HCT116 (cell line): ENCODE data around the gene TRPC1. TPM values are rescaled to one million over a fixed set of nuclear protein-coding genes. Genes with fewer than 3 reads are reported as not detected.

Source experiments
- ATAC-seq: fragments of 200-7000 bp; cut with Tn5 transposase; 2 replicates; pipeline ENCODE4 v1.9.1; 2020; ENCODE audit warnings: mild to moderate bottlenecking, moderate library complexity
- BruUV-seq: library from RNA; stranded (reverse); fragments of 400-500 nt; replicated peaks from 2 replicates; lab custom pipeline; 2021; lab: Mats Ljungman, UMichigan
- CTCF ChIA-PET: fragments of 300-600 bp; sonication (Branson Sonifier 250); formaldehyde crosslinking; loops from one replicate; lab custom pipeline; 2021; ENCODE audit warnings: antibody characterized with exemption; lab: Charles Lee
- POLR2A ChIA-PET: fragments of 300-600, 350-600 bp; sonication (Branson Sonifier 250); formaldehyde crosslinking; loops from one replicate; lab custom pipeline; 2021; ENCODE audit warnings: antibody characterized with exemption; lab: Charles Lee
- RAD21 ChIA-PET, 2 experiments: fragments of 300-600 bp; sonication (Branson Sonifier 250); formaldehyde crosslinking; loops; one replicate each; lab custom pipeline; 2023; ENCODE audit warnings: low total read pairs in 2 of 2; ENCODE audit not compliant: uncharacterized antibody in 2 of 2, unreplicated experiment in 2 of 2, low non-redundant PET in 1 of 2; lab: Charles Lee
- DNase-seq: peaks from one replicate; pipeline ENCODE4 v3.0.0-alpha.2; 2010; ENCODE audit warnings: low read depth, low spot score
- H2AFZ ChIP-seq: fragments of 200-600 bp; shearing (Covaris generic), sonication (generic); 2 replicates; pipeline ENCODE4 v1.6.1; 2017; ENCODE audit warnings: low read depth, mixed run types, mixed read lengths, antibody characterized with exemption, low read length; ENCODE audit not compliant: poor library complexity, severe bottlenecking
- H3K27ac ChIP-seq: 2 replicates; pipeline ENCODE4 v1.5.1; 2012; ENCODE audit warnings: low read depth, low read length
- H3K27me3 ChIP-seq: fragments of 200-600 bp; sonication (generic); 2 replicates; pipeline ENCODE4 v1.6.1; 2016; ENCODE audit warnings: mixed run types, low read length, mixed read lengths; ENCODE audit not compliant: insufficient read depth
- H3K36me3 ChIP-seq, 2 experiments: fragments of 200-500 bp in 1 of 2; fragments of 200-600 bp in 1 of 2; sonication (Bioruptor generic) in 1 of 2; sonication (generic) in 1 of 2; 2 replicates each; pipeline versions ENCODE4 v1.5.1 to v1.6.1; 2014 to 2016; ENCODE audit warnings: low read length in 2 of 2, inconsistent platforms in 1 of 2, mixed read lengths in 1 of 2, mixed run types in 1 of 2; ENCODE audit not compliant: insufficient read depth in 2 of 2, control insufficient read depth in 1 of 2
- H3K4me1 ChIP-seq, 2 experiments: fragments of 200-600 bp in 1 of 2; sonication (generic) in 1 of 2; 2 replicates each; pipeline versions ENCODE4 v1.5.1 to v1.6.1; 2012 to 2017; ENCODE audit warnings: low read length in 2 of 2, inconsistent platforms in 1 of 2, mild to moderate bottlenecking in 1 of 2, mixed read lengths in 1 of 2, mixed run types in 1 of 2, moderate library complexity in 1 of 2; ENCODE audit not compliant: insufficient read depth in 2 of 2, control insufficient read depth in 1 of 2
- H3K4me2 ChIP-seq: fragments of 200-600 bp; sonication (generic); 2 replicates; pipeline ENCODE4 v1.6.1; 2017; ENCODE audit warnings: mixed run types, low read length, mixed read lengths
- H3K4me3 ChIP-seq, 2 experiments: fragments of 200-600 bp in 1 of 2; sonication (generic) in 1 of 2; replicated peaks in 1 of 2; 2 replicates each; pipeline ENCODE4 v1.5.1; 2011 to 2016; ENCODE audit warnings: low read length in 2 of 2, control low read depth in 1 of 2, low read depth in 1 of 2, mild to moderate bottlenecking in 1 of 2, mixed read lengths in 1 of 2, mixed run types in 1 of 2
- H3K79me2 ChIP-seq: fragments of 200-600 bp; sonication (generic); 2 replicates; pipeline ENCODE4 v1.6.1; 2017; ENCODE audit warnings: mild to moderate bottlenecking, mixed run types, low read length, moderate library complexity, mixed read lengths; ENCODE audit not compliant: insufficient read depth
- H3K9ac ChIP-seq: fragments of 200-600 bp; sonication (generic); 2 replicates; pipeline ENCODE4 v1.6.1; 2016; ENCODE audit warnings: low read length, mixed read lengths
- H3K9me2 ChIP-seq: fragments of 200-600 bp; sonication (generic), shearing (Covaris generic); 2 replicates; pipeline ENCODE4 v1.6.1; 2017; ENCODE audit warnings: mixed run types, mild to moderate bottlenecking, moderate library complexity; ENCODE audit not compliant: insufficient read depth
- H3K9me3 ChIP-seq, 2 experiments: fragments of 200-500 bp in 1 of 2; fragments of 200-600 bp in 1 of 2; sonication (Bioruptor generic) in 1 of 2; sonication (generic) in 1 of 2; 2 replicates each; pipeline ENCODE4 v1.6.1; 2014 to 2017; ENCODE audit warnings: low read length in 2 of 2, mixed read lengths in 2 of 2, inconsistent platforms in 1 of 2, low read depth in 1 of 2, mild to moderate bottlenecking in 1 of 2, mixed run types in 1 of 2, moderate library complexity in 1 of 2; ENCODE audit not compliant: control insufficient read depth in 1 of 2, insufficient read depth in 1 of 2
- H4K20me1 ChIP-seq: fragments of 200-600 bp; sonication (generic), shearing (Covaris generic); 2 replicates; pipeline ENCODE4 v1.6.1; 2017; ENCODE audit warnings: mixed run types, mild to moderate bottlenecking, moderate library complexity; ENCODE audit not compliant: insufficient read depth
- POLR2AphosphoS5 ChIP-seq: IDR thresholded peaks from 2 replicates; pipeline ENCODE4 v1.6.1; 2011; ENCODE audit warnings: mild to moderate bottlenecking, low read depth, low read length, moderate library complexity
- RAD21 ChIP-seq: IDR thresholded peaks from 2 replicates; pipeline ENCODE4 v1.6.1; 2012; ENCODE audit warnings: low read depth, mild to moderate bottlenecking
- intact Hi-C: fragments of 100-400 bp; cut with micrococcal nuclease; formaldehyde crosslinking; loops from 2 replicates; pipeline ENCODE4 v1.10.0; 2022
- total RNA-seq: library from RNA; stranded (reverse); gene quantifications from one replicate; pipeline ENCODE4 v1.2.1, GENCODE V29; 2021; ENCODE audit not compliant: unreplicated experiment
- TF ChIP-seq, protein P1 (sequence below), 3 experiments: fragments of 200-600 bp in 1 of 3; sonication (generic) in 1 of 3; IDR thresholded peaks in 2 of 3; conservative IDR thresholded peaks in 1 of 3; 2 replicates each; pipeline ENCODE4 v1.5.1; 2012 to 2017; ENCODE audit warnings: low read depth in 2 of 3, low read length in 2 of 3, antibody characterized with exemption in 1 of 3, borderline replicate concordance in 1 of 3, control low read depth in 1 of 3, mild to moderate bottlenecking in 1 of 3, mixed read lengths in 1 of 3, mixed run types in 1 of 3, moderate library complexity in 1 of 3; ENCODE audit not compliant: insufficient read depth in 1 of 3

The TRPC1 gene
- total RNA-seq, 1 experiment from 2014 or later = 6.1 TPM

- H3K79me2 ChIP-seq = no peaks in the 10 kb centered on the region
- peaks cover 8 to 17% of the 10 kb centered on the region in 2 experiments for H3K4me1 ChIP-seq
- RAD21 ChIA-PET = interaction anchor here in 1 of 2 experiments (1.3 kb wide), 1 partner anchor 28 kb away, joined by 4 read pairs; no protein-coding TSS in a partner anchor
- TF ChIP-seq, protein P1, sequence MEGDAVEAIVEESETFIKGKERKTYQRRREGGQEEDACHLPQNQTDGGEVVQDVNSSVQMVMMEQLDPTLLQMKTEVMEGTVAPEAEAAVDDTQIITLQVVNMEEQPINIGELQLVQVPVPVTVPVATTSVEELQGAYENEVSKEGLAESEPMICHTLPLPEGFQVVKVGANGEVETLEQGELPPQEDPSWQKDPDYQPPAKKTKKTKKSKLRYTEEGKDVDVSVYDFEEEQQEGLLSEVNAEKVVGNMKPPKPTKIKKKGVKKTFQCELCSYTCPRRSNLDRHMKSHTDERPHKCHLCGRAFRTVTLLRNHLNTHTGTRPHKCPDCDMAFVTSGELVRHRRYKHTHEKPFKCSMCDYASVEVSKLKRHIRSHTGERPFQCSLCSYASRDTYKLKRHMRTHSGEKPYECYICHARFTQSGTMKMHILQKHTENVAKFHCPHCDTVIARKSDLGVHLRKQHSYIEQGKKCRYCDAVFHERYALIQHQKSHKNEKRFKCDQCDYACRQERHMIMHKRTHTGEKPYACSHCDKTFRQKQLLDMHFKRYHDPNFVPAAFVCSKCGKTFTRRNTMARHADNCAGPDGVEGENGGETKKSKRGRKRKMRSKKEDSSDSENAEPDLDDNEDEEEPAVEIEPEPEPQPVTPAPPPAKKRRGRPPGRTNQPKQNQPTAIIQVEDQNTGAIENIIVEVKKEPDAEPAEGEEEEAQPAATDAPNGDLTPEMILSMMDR (IDR thresholded peaks at IDR 0.05 in 2 of 3, conservative IDR thresholded peaks at IDR 0.05 in 1 of 3; ENCODE audit: borderline replicate concordance in 1 of 3, insufficient read depth in 1 of 3, low read depth in 2 of 3, low read length in 2 of 3) = peak; percentile 29 to 69 (median 63); a peak in 5 of 6 replicates
- TF ChIP-seq POLR2AphosphoS5 = no peak
- TF ChIP-seq RAD21 = peak; percentile 30
- H4K20me1 ChIP-seq = no peaks in the 10 kb centered on the region
- H3K27me3 ChIP-seq = peaks cover 11% of the 10 kb centered on the region; the same call in 1 of the 2 replicates
- H3K9me3 ChIP-seq = no peaks in the 10 kb centered on the region
- no peak overlapping the region for H3K4me3 ChIP-seq
- no TSS peak for BruUV-seq
- H2AFZ ChIP-seq = no peak overlapping the region
- H3K9ac ChIP-seq = no peak overlapping the region
- no peaks in the 10 kb centered on the region for H3K36me3 ChIP-seq
- H3K27ac ChIP-seq = no peak overlapping the region
- no peaks in the 10 kb centered on the region for H3K9me2 ChIP-seq
- ATAC-seq (peak; percentile 97), DNase-seq (peak; percentile 46)
- intact Hi-C loops = no loop called here
- CTCF ChIA-PET = interaction anchor here (0.6 to 1.5 kb wide), 7 partner anchors 10 to 197 kb away, joined by 3 to 11 read pairs (median 4); no protein-coding TSS in a partner anchor
- POLR2A ChIA-PET = no interaction called here
- H3K4me2 ChIP-seq = no peak overlapping the region
These were observed 133.2 kb downstream of the TRPC1 start for GRCh38 chr3:142857056-142857455.

Other genes starting within 250 kb of the TRPC1 start
- gene ATR, start 145.3 kb upstream of the TRPC1 start, total RNA-seq = 24.7 TPM
- 38.8 TPM for gene PLS1, start 127.6 kb upstream of the TRPC1 start, total RNA-seq
- 4.4 TPM for gene PCOLCE2, start 165.0 kb downstream of the TRPC1 start, total RNA-seq
- 0.17 TPM for gene PAQR9, start 239.6 kb downstream of the TRPC1 start, total RNA-seq